Left lung (tissue), 10 donors: ENCODE results near the gene IGF1R. TPM values are rescaled to one million over a fixed set of nuclear protein-coding genes. Genes with fewer than 3 reads are reported as not detected.

Source experiments
- ATAC-seq: fragments of 200-7000 bp; cut with Tn5 transposase; one replicate; pipeline ENCODE4 v1.9.1; 2020; ENCODE audit warnings: moderate library complexity
- DNase-seq, 4 donors: peaks; one replicate each; pipeline ENCODE4 v3.0.0-alpha.2; 2013 to 2020
- H3K27ac ChIP-seq, 2 donors: fragments of 200-600 bp; sonication (generic) in 1 of 2; one replicate each; pipeline versions ENCODE4 v1.5.0 to v1.8.0; 2020 to 2021
- H3K27me3 ChIP-seq, 2 donors: fragments of 200-600 bp; sonication (generic) in 1 of 2; one replicate each; pipeline versions ENCODE4 v1.5.0 to v1.8.0; 2020 to 2021
- H3K36me3 ChIP-seq, 2 donors: fragments of 200-600 bp; sonication (generic) in 1 of 2; one replicate each; pipeline versions ENCODE4 v1.5.0 to v1.8.0; 2020 to 2021
- H3K4me1 ChIP-seq, 2 donors: fragments of 200-600 bp; one replicate each; pipeline ENCODE4 v1.8.0; 2021
- H3K4me3 ChIP-seq, 2 donors: fragments of 200-600 bp; sonication (generic) in 1 of 2; one replicate each; pipeline versions ENCODE4 v1.5.0 to v1.8.0; 2020 to 2021; ENCODE audit warnings: mild to moderate bottlenecking in 1 of 2
- H3K9me3 ChIP-seq, 2 donors: fragments of 200-600 bp; sonication (generic) in 1 of 2; one replicate each; pipeline versions ENCODE4 v1.5.0 to v1.8.0; 2020 to 2021
- CTCF ChIP-seq, 2 donors: fragments of 200-600 bp; sonication (generic) in 1 of 2; IDR thresholded peaks; one replicate each; pipeline versions ENCODE4 v1.5.0 to v1.8.0; 2021; ENCODE audit warnings: antibody characterized with exemption in 2 of 2
- intact Hi-C, 2 donors: fragments of 100-400 bp; cut with DNase I; formaldehyde crosslinking; loops; one replicate each; pipeline versions ENCODE4 v1.11.2 to v1.14.2; 2022
- polyA plus RNA-seq, 6 donors: library from polyadenylated mRNA; unstranded; fragments of 120-200 nt; gene quantifications; one replicate each; pipeline ENCODE4 v1.2.1, GENCODE V29; 2013; ENCODE audit not compliant: insufficient read length in 6 of 6
- total RNA-seq, 2 donors: library from RNA; stranded (reverse); fragmentation: NEBNext Ultra II Directional; extraction: Animal tissue kit (Norgen Biotek cat#: 25700); gene quantifications; one replicate each; pipeline ENCODE4 v1.2.1, GENCODE V29; 2021
- donor health status: DM: no; HTN: yes; CAD: no.
- donor health status: DM: no; HTN: no; CAD: no.

IGF1R gene
- total and polyA plus RNA-seq, 8 donors = 32.0 to 41.0 (median 37.0) TPM

GRCh38 chr15:98711810-98712209, 63.5 kb downstream of the IGF1R start:
- Histone ChIP-seq H3K27me3 (no peaks in the 10 kb centered on the region), H3K4me3 (no peak overlapping the region), H3K9me3 (no peaks in the 10 kb centered on the region), H3K4me1 (peaks cover 7 to 47% of the 10 kb centered on the region in 2 donors), H3K36me3 (peaks cover 0 to 11% of the 10 kb centered on the region in 2 donors), H3K27ac (no peak overlapping the region)
- intact Hi-C loops = no loop called here
- ATAC-seq (no peak), DNase-seq (no peak)
- no peak for TF ChIP-seq CTCF (IDR thresholded peaks at IDR 0.05)

GRCh38 chr15:98712845-98713584, 64.7 kb downstream of the IGF1R start:
- no peak for DNase-seq
- intact Hi-C loops = no loop called here
- Histone ChIP-seq H3K36me3 (peaks cover 0 to 5% of the 10 kb centered on the region in 2 donors), H3K4me3 (no peak overlapping the region), H3K27ac (peak overlapping the region in 1 of 2 donors; percentile 29), H3K4me1 (peaks cover 7 to 50% of the 10 kb centered on the region in 2 donors), H3K9me3 (no peaks in the 10 kb centered on the region), H3K27me3 (no peaks in the 10 kb centered on the region)
- no peak for TF ChIP-seq CTCF (IDR thresholded peaks at IDR 0.05)
- no peak for ATAC-seq

GRCh38 chr15:98713585-98714001, 65.3 kb downstream of the IGF1R start:
- no peaks in the 10 kb centered on the region for H3K9me3 ChIP-seq
- H3K27ac ChIP-seq = peak overlapping the region in 1 of 2 donors; percentile 29
- no peak for DNase-seq

DNA sequence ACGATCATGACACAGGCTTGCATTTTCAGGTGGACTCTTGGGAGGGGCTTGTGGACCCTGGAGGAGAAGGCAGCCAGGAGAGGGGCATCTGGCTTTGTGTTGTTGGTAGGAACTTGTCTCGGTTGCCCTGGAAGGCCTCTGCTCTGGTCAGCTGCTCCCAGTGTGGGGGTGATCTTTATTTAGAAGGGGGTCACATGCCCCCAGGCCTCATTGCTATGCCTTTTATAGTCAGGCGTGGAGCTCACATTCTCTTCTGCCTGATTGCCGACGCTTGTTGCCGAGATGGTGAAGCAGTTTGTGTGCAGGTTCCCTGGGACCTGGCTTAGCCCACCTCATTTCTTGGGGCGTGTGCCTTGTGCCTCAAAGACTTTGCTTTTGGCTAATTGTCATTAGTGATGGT, 66.6 kb downstream of the IGF1R start:
- no peak for TF ChIP-seq CTCF (IDR thresholded peaks at IDR 0.05)
- intact Hi-C loops = no loop called here
- ATAC-seq (no peak), DNase-seq (no peak)
- Histone ChIP-seq H3K36me3 (no peaks in the 10 kb centered on the region), H3K27me3 (no peaks in the 10 kb centered on the region), H3K4me1 (peaks cover 12 to 52% of the 10 kb centered on the region in 2 donors), H3K9me3 (no peaks in the 10 kb centered on the region), H3K27ac (no peak overlapping the region), H3K4me3 (no peak overlapping the region)

More at GRCh38 chr15:98713585-98714001, 65.3 kb downstream of the IGF1R start:
- peaks cover 7 to 56% of the 10 kb centered on the region in 2 donors for H3K4me1 ChIP-seq
- no peak overlapping the region for H3K4me3 ChIP-seq
- H3K36me3 ChIP-seq = no peaks in the 10 kb centered on the region
- no peaks in the 10 kb centered on the region for H3K27me3 ChIP-seq
- no peak for TF ChIP-seq CTCF (IDR thresholded peaks at IDR 0.05)
- intact Hi-C loops = no loop called here
- ATAC-seq = peak; percentile 72

DNA sequence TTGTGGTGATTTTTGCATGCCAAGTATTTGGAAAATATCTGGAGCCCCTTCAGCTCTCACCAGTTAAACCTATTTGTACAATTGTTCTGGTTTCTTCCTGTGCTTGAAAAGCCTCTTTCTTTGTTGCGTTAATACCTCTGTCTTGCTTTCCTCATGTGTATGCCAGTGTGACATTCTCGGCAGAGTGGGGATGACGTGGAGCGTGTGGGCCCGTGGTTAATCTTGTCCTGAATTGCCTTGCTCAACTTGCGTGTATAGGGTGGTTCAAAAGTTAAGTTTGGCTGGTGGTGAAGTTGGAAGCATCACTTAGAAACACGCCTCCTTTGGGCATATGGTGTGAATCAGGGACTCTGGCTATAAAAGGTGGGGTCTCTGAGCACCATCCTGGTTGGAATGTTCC, 67.1 kb downstream of the IGF1R start:
- DNase-seq = no peak
- no peak for TF ChIP-seq CTCF (IDR thresholded peaks at IDR 0.05)
- intact Hi-C loops = no loop called here
- no peak for ATAC-seq
- Histone ChIP-seq H3K4me1 (peaks cover 12 to 49% of the 10 kb centered on the region in 2 donors), H3K27ac (no peak overlapping the region), H3K4me3 (no peak overlapping the region), H3K27me3 (no peaks in the 10 kb centered on the region), H3K36me3 (no peaks in the 10 kb centered on the region), H3K9me3 (no peaks in the 10 kb centered on the region)
